HG03060 (cell line): Measurements from ENCODE around the gene C3orf62.

Experiments
- ATAC-seq: cut with Tn5 transposase; IDR thresholded peaks from one replicate; pipeline ENCODE4 v1.9.1; 2021; ENCODE audit warnings: low read depth, moderate number of reproducible peaks; ENCODE audit not compliant: unreplicated experiment

Gene C3orf62

DNA sequence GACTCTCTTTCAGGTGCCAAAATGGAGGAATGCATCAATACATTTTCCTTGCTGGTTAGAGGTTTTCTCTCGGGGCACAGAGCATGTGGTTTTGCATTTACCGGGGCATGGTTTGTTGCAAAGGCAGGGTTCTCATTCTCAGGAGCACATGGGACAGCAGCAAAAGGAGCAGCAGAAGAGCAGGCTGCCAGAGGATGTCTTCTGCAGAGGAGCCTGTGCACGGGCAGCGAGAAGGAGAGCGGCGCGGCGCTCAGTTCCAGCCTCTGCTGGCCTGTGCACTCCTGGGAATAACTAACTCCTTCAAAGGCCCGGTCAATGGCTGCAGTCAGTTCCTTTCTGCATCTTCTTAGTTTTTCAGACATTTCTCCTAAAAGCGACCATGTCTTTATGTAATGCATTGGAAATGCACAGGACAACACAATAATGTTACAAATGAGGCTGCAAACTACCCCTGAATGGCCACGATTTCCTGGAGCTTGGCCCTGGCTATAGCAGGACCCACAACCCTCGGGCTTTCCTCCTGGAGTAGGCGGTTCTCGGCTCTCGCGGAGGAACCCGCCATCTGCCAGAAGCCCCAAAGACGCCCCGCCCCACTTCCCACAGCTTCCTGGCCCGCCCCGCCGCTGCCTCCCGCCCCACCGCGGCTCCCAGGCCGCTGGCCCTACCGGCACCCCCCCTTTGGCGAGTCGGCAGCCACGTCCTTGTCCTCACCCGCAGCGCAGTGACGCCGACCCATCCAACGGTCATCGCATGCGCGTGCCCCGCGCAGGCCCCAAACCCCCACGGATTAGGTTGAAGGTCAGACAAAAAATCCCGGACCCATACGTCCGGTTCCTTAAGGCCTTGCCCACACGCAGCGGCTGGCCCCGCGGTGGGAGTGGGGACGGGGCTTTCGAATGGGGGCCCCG, at the start of gene C3orf62:
TSS of gene C3orf62 (minus strand) at position 758 of the 908 bp plus-strand sequence. CDS start at position 398, 360 bp downstream.
- no peak for ATAC-seq

DNA sequence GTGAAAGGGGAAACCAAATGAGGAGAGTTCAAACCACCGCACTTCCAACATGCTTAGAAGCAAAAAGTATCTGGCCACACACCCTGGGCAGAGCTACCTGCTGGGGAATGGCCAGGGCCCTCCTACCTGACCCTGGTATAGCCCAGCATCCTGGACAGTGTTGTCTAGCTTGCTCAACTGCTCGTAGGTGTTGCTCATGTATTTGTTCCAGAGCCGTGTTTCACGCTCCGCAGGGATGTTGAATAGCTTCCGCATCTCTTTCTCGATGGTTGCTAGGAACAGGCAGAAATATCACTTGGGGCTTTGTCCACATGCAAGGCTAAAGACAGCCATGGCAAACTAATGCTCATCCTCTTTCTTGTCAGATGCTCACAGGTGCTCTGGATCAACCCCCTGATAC, 47.7 kb upstream of the C3orf62 start:
- no peak for ATAC-seq

DNA sequence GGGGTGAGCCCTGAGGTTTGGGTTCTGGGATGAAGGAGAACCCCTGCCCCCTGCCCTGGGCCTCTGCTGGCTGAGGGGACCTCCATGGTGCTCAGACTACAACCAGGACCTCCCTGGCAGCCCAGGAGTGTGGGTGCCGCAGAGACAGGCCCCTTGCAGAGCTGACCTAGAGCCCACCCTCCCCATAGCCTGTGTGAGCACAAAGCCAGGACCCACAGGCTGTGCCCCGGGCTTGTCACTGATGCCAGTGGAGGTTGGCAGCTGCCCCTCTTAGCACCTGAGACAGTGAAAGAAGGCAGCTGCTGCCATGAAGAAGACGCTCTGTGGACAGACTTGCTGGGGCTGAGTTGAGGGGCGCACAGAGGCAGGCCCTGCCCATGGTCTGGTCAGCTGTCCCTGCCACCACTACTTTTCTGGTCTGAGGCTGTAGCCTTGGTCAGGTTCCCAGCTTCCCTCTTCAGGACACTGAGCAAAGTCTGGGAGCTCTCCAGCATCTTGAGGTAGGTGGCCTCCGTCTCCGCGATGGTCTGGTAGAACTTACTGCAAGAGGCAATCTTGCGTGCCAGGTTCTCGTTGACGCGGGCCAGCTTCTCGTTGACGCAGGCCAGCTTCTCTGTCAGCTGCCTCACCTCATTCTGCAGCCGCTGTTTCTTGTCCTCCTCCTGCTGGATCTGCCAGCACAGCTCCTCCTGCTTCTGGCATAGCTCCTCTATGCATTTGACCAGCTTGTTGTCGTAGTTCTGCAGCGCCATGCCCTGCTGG, 39.8 kb upstream of the C3orf62 start:
- ATAC-seq = no peak

- no peak for ATAC-seq
Observed at GRCh38 chr3:49313896-49314688, 37.1 kb upstream of the C3orf62 start.

DNA sequence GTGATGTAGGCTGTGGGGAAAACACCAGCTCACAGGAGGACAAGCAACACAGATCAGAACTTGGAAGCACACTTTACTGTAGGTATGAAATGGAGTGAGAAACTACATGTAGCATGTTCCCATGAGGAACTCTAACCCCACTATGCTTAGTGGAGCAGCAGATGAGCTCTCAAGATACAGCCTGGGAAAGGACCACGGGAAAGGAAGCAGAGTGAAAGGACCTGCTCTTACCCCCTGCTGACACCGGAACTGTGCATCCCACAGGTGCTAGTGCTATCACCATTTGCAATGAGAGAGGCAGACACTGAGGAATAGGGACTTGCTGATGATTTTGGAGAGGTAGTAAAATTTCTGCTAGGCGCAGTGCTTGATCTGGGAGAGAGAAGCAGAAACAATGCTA, 34.3 kb upstream of the C3orf62 start:
- ATAC-seq = no peak

DNA sequence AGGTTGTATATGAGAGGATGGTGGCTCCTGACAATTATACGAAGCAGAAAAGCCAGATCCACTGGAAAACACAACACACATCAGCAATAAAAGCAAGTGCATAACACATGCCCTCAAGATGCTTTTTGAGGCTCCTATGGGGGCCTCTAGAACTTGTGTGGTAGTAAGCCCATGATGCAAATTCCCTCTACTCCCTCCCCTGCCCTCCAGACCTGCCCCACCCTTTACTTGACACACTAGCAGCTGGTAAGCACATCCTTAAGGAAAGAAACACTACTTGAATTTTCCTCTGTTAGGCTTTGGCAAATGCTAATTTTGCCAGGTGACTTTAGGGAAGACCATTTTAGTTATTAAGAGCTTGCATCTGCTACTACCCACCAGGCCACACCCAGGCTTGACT, 33.6 kb upstream of the C3orf62 start:
- ATAC-seq = no peak

- no peak for ATAC-seq
Observed at GRCh38 chr3:49305608-49306007, 28.6 kb upstream of the C3orf62 start.

DNA sequence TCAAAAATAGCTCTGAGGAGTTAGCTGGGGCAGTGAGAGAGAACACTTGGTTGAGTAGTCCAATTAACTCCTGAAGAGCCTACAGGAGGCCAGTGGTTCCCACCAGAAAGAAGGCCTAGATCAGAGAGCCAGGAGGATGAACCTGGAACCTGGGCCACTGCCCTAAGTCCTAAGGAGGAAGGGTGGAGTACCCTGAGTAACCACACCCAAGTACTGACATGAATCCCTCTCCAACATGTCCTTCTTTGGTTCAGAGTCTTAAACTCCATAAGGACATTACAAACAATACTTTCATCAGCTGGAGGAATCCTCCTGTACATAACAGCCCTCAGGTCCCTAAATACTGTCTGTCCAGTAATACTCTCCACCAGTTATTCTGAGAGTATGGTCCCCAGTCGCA, 25.6 kb upstream of the C3orf62 start:
- no peak for ATAC-seq

- ATAC-seq = no peak
Observed at GRCh38 chr3:49300595-49300994, 23.6 kb upstream of the C3orf62 start.

GRCh38 chr3:49298511-49298910, 21.5 kb upstream of the C3orf62 start:
- ATAC-seq = no peak

DNA sequence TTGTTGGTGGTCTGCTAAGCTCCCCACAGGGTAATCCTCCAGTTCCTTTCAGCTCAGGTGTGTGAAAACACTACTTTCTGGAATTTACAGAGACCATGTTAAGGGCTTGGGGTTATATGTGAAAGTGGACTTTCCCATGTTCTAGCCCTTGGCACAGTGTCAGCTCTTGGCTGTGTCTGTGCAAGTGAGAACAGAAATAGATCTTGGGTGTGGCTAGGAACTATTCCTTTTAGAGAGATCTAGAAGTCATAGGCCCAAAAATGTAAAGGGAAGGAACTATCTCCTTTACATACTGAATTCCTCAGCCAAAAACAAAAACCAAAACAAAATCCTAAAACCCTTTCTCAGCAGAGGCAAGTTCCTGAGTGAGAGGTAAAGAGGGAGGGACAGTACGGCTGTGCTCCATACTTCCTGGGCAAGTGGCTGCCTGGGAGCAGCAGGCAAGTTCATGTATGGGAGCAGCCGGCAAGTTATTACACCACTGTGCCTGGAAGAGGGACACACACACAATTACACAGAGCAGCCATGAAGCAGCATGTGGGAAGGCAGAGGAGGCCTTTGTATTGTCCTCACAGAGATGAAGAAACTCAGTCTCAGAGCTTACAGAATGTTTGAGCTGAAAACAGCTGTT, 19.9 kb upstream of the C3orf62 start:
- ATAC-seq = no peak

- ATAC-seq = no peak
Observed at GRCh38 chr3:49295489-49296058, 18.5 kb upstream of the C3orf62 start.

DNA sequence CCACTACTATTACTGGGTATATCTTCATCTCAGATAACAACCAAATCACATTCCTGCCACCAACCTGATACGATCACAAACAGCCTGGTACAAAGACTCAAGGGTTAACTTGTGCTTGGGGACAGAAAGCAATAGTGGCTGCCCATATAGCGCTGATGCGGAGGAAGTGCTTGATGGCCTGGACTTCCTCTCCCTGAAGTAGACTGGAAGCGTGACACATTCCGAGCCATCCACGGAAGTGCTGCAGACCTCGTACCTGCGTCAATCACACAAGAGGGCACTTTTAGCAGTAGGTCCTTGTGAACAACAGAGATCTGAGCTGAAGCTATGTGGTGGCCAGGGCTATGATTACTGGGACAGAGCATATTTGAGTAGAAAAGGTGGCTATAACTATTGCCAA, 17.3 kb upstream of the C3orf62 start:
- ATAC-seq = no peak

DNA sequence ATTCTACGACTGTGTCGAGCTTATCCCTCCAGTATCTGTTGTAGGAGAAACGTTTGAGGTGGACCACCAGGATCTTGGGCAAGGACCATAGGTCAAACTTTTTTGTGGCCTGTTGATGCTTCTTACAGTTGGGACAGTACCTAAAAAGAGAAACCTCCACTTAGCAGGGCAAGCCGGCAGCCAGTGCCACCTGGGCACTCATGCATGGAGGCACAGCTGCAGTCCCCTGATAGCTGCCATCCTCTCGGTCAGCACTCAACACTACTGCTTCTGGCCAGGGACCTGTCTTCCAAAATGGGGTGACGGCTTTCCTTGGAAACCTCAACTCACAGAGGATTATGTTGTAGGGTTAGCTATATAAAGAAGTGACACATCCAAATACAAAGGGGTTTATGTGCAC, 7.0 kb upstream of the C3orf62 start:
- no peak for ATAC-seq

DNA sequence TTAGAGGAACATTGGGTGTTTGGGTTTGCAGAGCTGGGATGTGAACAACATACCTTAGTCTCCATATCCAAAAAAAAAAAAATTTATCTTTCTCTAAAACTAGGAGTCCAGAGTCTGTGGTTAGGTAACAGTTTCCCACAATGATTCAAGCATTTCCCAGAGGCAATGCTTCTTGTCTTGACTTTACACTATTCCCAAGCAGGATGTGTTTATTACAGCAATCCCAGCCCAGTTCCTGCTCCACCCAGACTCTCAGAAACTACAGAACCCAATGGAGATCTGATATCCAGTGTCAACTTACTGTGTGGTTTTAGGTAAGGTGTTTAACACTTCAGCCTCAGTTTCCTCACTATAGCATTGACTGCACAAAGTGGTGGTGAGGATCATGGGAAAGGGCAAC, 2.3 kb upstream of the C3orf62 start:
- ATAC-seq = no peak

DNA sequence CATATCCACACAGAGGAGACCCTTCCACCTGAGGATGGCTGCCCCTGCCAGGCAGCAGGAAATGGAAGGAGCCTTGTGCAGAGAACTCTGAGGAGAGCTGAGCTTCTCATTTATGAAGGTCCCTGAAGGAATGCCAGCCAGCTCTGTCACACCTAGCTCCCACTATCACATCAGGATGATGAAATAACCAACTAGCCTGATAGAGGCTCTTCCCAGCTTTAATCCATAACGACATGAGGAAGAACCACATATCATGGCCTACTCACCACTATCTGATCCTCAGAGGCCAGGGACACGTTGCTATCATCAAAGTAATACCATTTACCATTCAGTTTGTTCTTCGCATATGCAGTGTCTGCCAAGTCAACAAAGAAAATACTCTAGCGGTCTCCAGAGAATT, 1.5 kb upstream of the C3orf62 start:
- no peak for ATAC-seq

DNA sequence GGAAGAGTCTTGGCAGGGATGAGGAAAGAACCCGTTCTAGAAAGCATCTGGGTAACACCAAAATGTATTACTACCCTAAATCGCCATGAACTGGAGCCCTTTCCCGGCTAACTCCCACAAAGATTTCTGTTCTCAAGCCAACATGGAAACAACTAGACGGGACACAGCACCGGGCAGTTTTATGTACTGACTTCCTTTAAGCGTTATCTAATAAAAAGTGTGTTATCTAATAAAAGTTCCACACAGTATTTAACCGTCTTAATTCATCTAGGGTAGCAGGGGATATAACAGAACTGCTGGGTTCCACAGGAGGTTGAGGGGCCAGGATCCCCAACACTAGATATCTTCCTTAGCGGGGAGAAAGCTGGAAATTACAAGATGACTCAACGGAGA, 347 bp upstream of the C3orf62 start:
- ATAC-seq = no peak

DNA sequence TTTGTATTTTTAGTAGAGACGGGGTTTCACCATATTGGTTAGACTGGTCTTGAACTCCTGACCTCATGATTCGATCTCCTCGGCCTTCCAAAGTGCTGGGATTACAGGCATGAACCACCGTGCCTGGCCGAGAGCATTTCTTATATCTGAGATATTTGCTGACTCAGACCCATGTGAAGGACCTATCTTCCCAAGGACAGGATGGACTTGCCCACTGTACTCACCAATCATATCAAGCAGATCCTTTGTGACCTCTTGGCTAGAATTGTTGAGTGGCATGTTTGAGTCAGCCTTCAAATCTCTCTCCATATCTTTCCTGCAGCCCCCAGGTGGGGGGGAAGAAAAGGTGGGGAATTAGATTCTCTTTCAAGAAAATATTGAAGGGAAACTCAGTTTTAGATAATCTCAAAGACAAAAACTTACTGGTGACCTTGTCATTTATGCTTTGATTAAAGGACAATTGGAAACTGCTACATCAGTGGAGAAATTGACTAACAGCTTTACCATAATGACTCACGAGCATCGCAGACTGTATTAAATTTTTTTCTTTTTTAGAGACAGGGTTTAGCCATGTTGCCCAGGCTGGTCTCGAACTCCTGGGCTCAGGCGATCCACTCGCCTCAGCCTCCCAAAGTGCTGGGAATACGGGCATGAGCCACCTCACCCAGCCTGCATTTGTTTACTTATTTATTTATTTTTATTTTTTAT, 3.1 kb downstream of the C3orf62 start:
- no peak for ATAC-seq

DNA sequence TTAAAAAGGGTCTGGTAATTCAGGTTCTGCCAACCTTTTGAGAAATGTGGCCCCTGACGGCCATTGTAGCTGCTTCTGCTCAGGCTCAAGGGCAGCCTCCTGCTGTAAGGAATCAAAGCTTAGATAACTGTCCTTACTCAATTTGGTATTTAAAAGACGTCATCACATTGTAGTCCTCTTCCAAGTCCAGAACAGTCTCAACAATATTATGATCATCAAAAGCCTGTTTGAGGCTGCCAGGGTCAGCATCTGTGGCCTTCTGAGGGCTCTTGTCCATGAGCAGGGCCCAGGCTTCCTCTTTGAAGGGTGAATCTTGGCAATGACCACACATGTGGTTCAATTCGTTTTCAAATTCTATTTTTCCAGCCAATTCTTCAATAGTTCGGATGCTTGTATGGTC, 6.0 kb downstream of the C3orf62 start:
- no peak for ATAC-seq

GRCh38 chr3:49270156-49270500, 6.9 kb downstream of the C3orf62 start:
- no peak for ATAC-seq
